ENCODE results near the gene TRPM4. TPM values are rescaled to one million over a fixed set of nuclear protein-coding genes. Genes with fewer than 3 reads are reported as not detected.

TRPM4 gene
- total and polyA plus RNA-seq, 2 of the 13 experiments (the other 11 are each of a cell fraction or from before 2014, with no cell fraction given): 1.9 to 4.3 TPM

DNA sequence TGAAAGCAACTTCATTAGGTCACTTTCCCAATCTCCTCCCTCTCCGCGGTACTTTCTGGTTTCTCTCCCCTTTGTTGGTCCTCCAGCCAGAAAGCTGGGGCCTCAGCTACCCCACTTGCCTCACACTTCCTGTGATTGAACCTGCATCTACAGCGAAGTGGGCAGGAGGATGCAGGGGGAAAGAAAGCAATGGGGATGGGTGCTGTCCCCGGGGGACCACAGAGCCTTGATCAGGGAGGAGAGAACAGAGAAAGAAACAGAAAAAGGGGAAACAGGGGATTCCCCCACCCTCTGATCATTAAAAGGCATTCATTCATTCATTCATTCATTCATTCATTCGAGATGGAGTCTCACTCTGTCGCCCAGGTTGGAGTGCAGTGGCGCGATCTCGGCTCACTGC, 74.2 kb downstream of the TRPM4 start (continued):
- TF ChIP-seq ZNF784 (CRISPR knock-in tag; IDR thresholded peaks at IDR 0.05; ENCODE audit: borderline replicate concordance) (no peak), NFYC (CRISPR knock-in tag; IDR thresholded peaks at IDR 0.05) (no peak), RXRB (CRISPR knock-in tag; IDR thresholded peaks at IDR 0.05; ENCODE audit: borderline replicate concordance) (no peak), ZBTB7B (CRISPR knock-in tag; IDR thresholded peaks at IDR 0.05) (no peak), IKZF1 (IDR thresholded peaks at IDR 0.05) (no peak)

- intact Hi-C loops (cut with micrococcal nuclease; ENCODE audit: unreplicated experiment): no loop called here
- no peak overlapping the region for H3K27ac ChIP-seq (ENCODE audit: extremely low read length, insufficient read depth, low read length)
- peaks cover 0 to 2% of the 10 kb centered on the region in 2 experiments; a peak in 1 of 5 replicates for H3K27me3 ChIP-seq (ENCODE audit: control insufficient read depth in 1 of 2, insufficient read depth in 2 of 2, low read length in 2 of 2)
- H3K9ac ChIP-seq (ENCODE audit: insufficient read depth, low read depth, low read length): no peak overlapping the region
- BruUV-seq (replicated peaks): no TSS peak
- 29% methylated on average over 1 of the region's 1 CpG for WGBS (ENCODE audit: low lambda C conversion rate)
- no peak overlapping the region for H3K4me2 ChIP-seq (ENCODE audit: low read depth, low read length)
- TF ChIP-seq MYC (CRISPR knock-in tag; IDR thresholded peaks at IDR 0.05; ENCODE audit: borderline replicate concordance) (no peak), GLMP (CRISPR knock-in tag; IDR thresholded peaks at IDR 0.05; ENCODE audit: borderline replicate concordance) (no peak), ZNF678 (CRISPR knock-in tag; IDR thresholded peaks at IDR 0.05) (no peak), ZKSCAN5 (CRISPR knock-in tag; IDR thresholded peaks at IDR 0.05) (no peak), ZNF260 (CRISPR knock-in tag; IDR thresholded peaks at IDR 0.05; ENCODE audit: borderline replicate concordance, low read depth) (no peak), RCOR2 (CRISPR knock-in tag; IDR thresholded peaks at IDR 0.05) (no peak), ZFP82 (CRISPR knock-in tag; IDR thresholded peaks at IDR 0.05; ENCODE audit: borderline replicate concordance) (no peak), REXO4 (CRISPR knock-in tag; IDR thresholded peaks at IDR 0.05; ENCODE audit: borderline replicate concordance) (no peak), ZFP41 (CRISPR knock-in tag; IDR thresholded peaks at IDR 0.05; ENCODE audit: borderline replicate concordance) (no peak), RFXANK (CRISPR knock-in tag; IDR thresholded peaks at IDR 0.05) (no peak)
- ChIA-PET POLR2A (no interaction called here), CTCF (ENCODE audit: low intra/inter-chr PET ratio, low total read pairs) (no interaction called here)
- in situ Hi-C loops (cut with HindIII; ENCODE audit: extremely low pct_ligation_motif_present, low pct_unique_long_range_greater_than_20kb): no loop called here
- H3K79me2 ChIP-seq (ENCODE audit: insufficient read depth, low read length): no peaks in the 10 kb centered on the region
- FAIRE-seq (no peak), DNase-seq (ENCODE audit: low spot score) (no peak), ATAC-seq (no peak)
- no peak overlapping the region for H3K4me3 ChIP-seq (replicated peaks in 1 of 3; ENCODE audit: insufficient read depth in 1 of 3, low read depth in 2 of 3, low read length in 3 of 3)
- no peak overlapping the region for H2AFZ ChIP-seq (ENCODE audit: low read length)
- H3K36me3 ChIP-seq (replicated peaks in 1 of 2; ENCODE audit: control insufficient read depth in 1 of 2, insufficient read depth in 2 of 2, low read length in 2 of 2): no peaks in the 10 kb centered on the region
- no peaks in the 10 kb centered on the region for H4K20me1 ChIP-seq (ENCODE audit: insufficient read depth, low read length)
- no peaks in the 10 kb centered on the region for H3K4me1 ChIP-seq (ENCODE audit: insufficient read depth, low read length)
- no peaks in the 10 kb centered on the region for H3K9me3 ChIP-seq (ENCODE audit: low read length)
Observed at GRCh38 chr19:49233163-49233562, 75.6 kb downstream of the TRPM4 start.

Measured in HepG2 (cell line).